Measurements from ENCODE around the gene CHRNB4.
"Not testable (repeated sequence)": the region's sequence is repeated elsewhere in the genome, so short reads cannot be mapped to it uniquely, and the experiment has no call there.

GRCh38 chr15:78609551-78609950 lies 31.5 kb downstream of the CHRNB4 start:
- TF ChIP-seq, protein P1, sequence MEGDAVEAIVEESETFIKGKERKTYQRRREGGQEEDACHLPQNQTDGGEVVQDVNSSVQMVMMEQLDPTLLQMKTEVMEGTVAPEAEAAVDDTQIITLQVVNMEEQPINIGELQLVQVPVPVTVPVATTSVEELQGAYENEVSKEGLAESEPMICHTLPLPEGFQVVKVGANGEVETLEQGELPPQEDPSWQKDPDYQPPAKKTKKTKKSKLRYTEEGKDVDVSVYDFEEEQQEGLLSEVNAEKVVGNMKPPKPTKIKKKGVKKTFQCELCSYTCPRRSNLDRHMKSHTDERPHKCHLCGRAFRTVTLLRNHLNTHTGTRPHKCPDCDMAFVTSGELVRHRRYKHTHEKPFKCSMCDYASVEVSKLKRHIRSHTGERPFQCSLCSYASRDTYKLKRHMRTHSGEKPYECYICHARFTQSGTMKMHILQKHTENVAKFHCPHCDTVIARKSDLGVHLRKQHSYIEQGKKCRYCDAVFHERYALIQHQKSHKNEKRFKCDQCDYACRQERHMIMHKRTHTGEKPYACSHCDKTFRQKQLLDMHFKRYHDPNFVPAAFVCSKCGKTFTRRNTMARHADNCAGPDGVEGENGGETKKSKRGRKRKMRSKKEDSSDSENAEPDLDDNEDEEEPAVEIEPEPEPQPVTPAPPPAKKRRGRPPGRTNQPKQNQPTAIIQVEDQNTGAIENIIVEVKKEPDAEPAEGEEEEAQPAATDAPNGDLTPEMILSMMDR (IDR thresholded peaks at IDR 0.05) = not testable (repeated sequence)
- TF ChIP-seq POLR2A (IDR thresholded peaks at IDR 0.05) = not testable (repeated sequence)
